ENCODE data around the gene NAPG. TPM values are rescaled to one million over a fixed set of nuclear protein-coding genes. Genes with fewer than 3 reads are reported as not detected.
"Not testable (repeated sequence)": the region's sequence is repeated elsewhere in the genome, so short reads cannot be mapped to it uniquely, and the experiment has no call there.

Gene NAPG
- total RNA-seq, 1 donor from 2014 or later: 38.7 TPM

GRCh38 chr18:10590412-10590811 is 64.6 kb downstream of the NAPG start:
- peaks cover 8% of the 10 kb centered on the region for H3K4me1 Mint-ChIP-seq

GRCh38 chr18:10591896-10592295 is 66.1 kb downstream of the NAPG start:
- H3K4me1 Mint-ChIP-seq: peaks cover 8% of the 10 kb centered on the region
- no peaks in the 10 kb centered on the region for H3K36me3 Mint-ChIP-seq (ENCODE audit: low read depth)
- H3K4me3 Mint-ChIP-seq: no peak overlapping the region

More at GRCh38 chr18:10590412-10590811, 64.6 kb downstream of the NAPG start:
- Mint-ChIP-seq H3K4me3 (no peak overlapping the region), H3K27ac (no peak overlapping the region), H3K9me3 (no peaks in the 10 kb centered on the region), H3K27me3 (peaks cover 15% of the 10 kb centered on the region), H3K36me3 (ENCODE audit: low read depth) (no peaks in the 10 kb centered on the region)
- intact Hi-C loops (cut with micrococcal nuclease): no loop called here
- DNase-seq: peak; percentile 53

GRCh38 chr18:10593366-10594022 is 67.7 kb downstream of the NAPG start:
- H3K36me3 Mint-ChIP-seq (ENCODE audit: low read depth); H3K4me3 Mint-ChIP-seq; H3K27ac Mint-ChIP-seq; H3K27me3 Mint-ChIP-seq; H3K9me3 Mint-ChIP-seq; H3K4me1 Mint-ChIP-seq; intact Hi-C loops (cut with micrococcal nuclease): not testable (repeated sequence)
- peak; percentile 10 for DNase-seq

More at GRCh38 chr18:10591896-10592295, 66.1 kb downstream of the NAPG start:
- no peaks in the 10 kb centered on the region for H3K9me3 Mint-ChIP-seq
- peaks cover 6% of the 10 kb centered on the region for H3K27me3 Mint-ChIP-seq
- DNase-seq: peak; percentile 29
- intact Hi-C loops (cut with micrococcal nuclease): no loop called here
- H3K27ac Mint-ChIP-seq: no peak overlapping the region

- H3K36me3 Mint-ChIP-seq (ENCODE audit: low read depth); intact Hi-C loops (cut with micrococcal nuclease); H3K4me1 Mint-ChIP-seq; H3K9me3 Mint-ChIP-seq; H3K27ac Mint-ChIP-seq; H3K27me3 Mint-ChIP-seq; H3K4me3 Mint-ChIP-seq: not testable (repeated sequence)
- DNase-seq: peak; percentile 12
Measured at GRCh38 chr18:10595917-10596316, 70.1 kb downstream of the NAPG start.

- DNase-seq; intact Hi-C loops (cut with micrococcal nuclease); H3K9me3 Mint-ChIP-seq; H3K27ac Mint-ChIP-seq; H3K27me3 Mint-ChIP-seq; H3K4me1 Mint-ChIP-seq; H3K4me3 Mint-ChIP-seq; H3K36me3 Mint-ChIP-seq (ENCODE audit: low read depth): not testable (repeated sequence)
Measured at GRCh38 chr18:10597695-10598094, 71.9 kb downstream of the NAPG start.

- H3K27ac Mint-ChIP-seq; H3K4me3 Mint-ChIP-seq; DNase-seq; intact Hi-C loops (cut with micrococcal nuclease); H3K9me3 Mint-ChIP-seq; H3K27me3 Mint-ChIP-seq; H3K4me1 Mint-ChIP-seq; H3K36me3 Mint-ChIP-seq (ENCODE audit: low read depth): not testable (repeated sequence)
Measured at GRCh38 chr18:10600701-10601100, 74.9 kb downstream of the NAPG start.

Other genes starting within 250 kb of the NAPG start
- gene APCDD1, start 71.4 kb upstream of the NAPG start, total RNA-seq: not detected in 2 replicates

Measured in activated CD4-positive, alpha-beta T cell treated with anti-CD3 and anti-CD28 coated beads, Interleukin-2, amount 10 ng/mL, durations not matched to agents 24 days and 14 days (primary cell).